ENCODE results near the gene RPEL1. TPM values are rescaled to one million over a fixed set of nuclear protein-coding genes. Genes with fewer than 3 reads are reported as not detected.
"Not testable (repeated sequence)": the region's sequence is repeated elsewhere in the genome, so short reads cannot be mapped to it uniquely, and the experiment has no call there.

Gene RPEL1
- total and polyA plus RNA-seq, 2 donors (not counting 1 experiment from before 2014, with no cell fraction given), result not detected

GRCh38 chr10:103207141-103207540, 38.5 kb upstream of the RPEL1 start:
- no peak for DNase-seq
- Histone ChIP-seq H3K4me3 (ENCODE audit: control extremely low read depth in 1 of 5, extremely low read depth in 1 of 5, insufficient read depth in 1 of 5, low read depth in 2 of 5, low read length in 4 of 5) (no peak overlapping the region), H4K20me1 (ENCODE audit: control insufficient read depth, insufficient read depth, low read length, poor library complexity, severe bottlenecking) (no peaks in the 10 kb centered on the region), H3K9me3 (ENCODE audit: control extremely low read depth in 1 of 3, control insufficient read depth in 2 of 3, insufficient read depth in 1 of 3, low read length in 2 of 3) (peaks cover 0 to 28% (median 0%) of the 10 kb centered on the region in 3 donors), H3K27ac (ENCODE audit: low read length in 2 of 2) (no peak overlapping the region), H2AFZ (ENCODE audit: insufficient read depth, low read depth, low read length, poor library complexity, severe bottlenecking) (no peak overlapping the region), H3K79me2 (ENCODE audit: control insufficient read depth, insufficient read depth, low read length) (no peaks in the 10 kb centered on the region), H3K4me1 (ENCODE audit: control insufficient read depth in 2 of 2, insufficient read depth in 2 of 2, low read length in 2 of 2) (no peaks in the 10 kb centered on the region), H3K27me3 (replicated peaks in 1 of 4; ENCODE audit: control extremely low read depth in 1 of 4, control insufficient read depth in 3 of 4, insufficient read depth in 4 of 4, low read length in 3 of 4) (no peaks in the 10 kb centered on the region), H3K4me2 (replicated peaks; ENCODE audit: low read depth, low read length, poor library complexity, severe bottlenecking) (no peak overlapping the region), H3K36me3 (replicated peaks in 1 of 2; ENCODE audit: control extremely low read depth in 1 of 2, control insufficient read depth in 1 of 2, extremely low read depth in 1 of 2, insufficient read depth in 2 of 2, low read length in 1 of 2) (no peaks in the 10 kb centered on the region), H3K9ac (ENCODE audit: low read length) (no peak overlapping the region)
- Mint-ChIP-seq H3K4me3 (no peak overlapping the region), H3K27ac (no peak overlapping the region), H3K27me3 (peaks cover 6% of the 10 kb centered on the region), H3K4me1 (no peaks in the 10 kb centered on the region), H3K9me3 (ENCODE audit: insufficient read depth) (no peaks in the 10 kb centered on the region)
- TF ChIP-seq EZH2 (IDR thresholded peaks at IDR 0.05; ENCODE audit: borderline replicate concordance, insufficient read depth, low read depth, low read length, poor library complexity, severe bottlenecking) (no peak), CTCF (IDR thresholded peaks at IDR 0.05) (no peak)
- no peak for ATAC-seq (ENCODE audit: low read depth)
- ChIA-PET CTCF (no interaction called here), POLR2A (no interaction called here)
- intact Hi-C loops (cut with micrococcal nuclease), result no loop called here
- WGBS (ENCODE audit: insufficient coverage), result no CpG with 5 or more reads among the region's 2 CpGs

DNA sequence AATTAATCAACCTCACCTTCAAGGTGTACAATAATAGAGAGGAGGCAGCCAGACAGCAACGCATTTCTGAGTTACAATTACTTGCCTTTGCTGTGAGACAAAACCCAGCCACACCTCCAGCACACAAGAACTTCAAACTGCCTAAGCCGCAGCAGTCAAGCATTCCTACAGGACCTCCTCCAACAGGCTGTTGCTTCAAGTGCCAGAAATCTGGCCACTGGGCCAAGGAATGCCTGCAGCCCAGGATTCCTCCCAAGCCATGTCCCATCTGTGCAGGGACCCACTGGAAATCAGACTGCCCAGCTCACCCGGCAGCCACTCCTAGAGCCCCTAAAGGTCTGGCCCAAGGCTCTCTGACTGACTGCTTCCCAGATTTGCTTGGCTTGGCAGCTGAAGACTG, 38.0 kb upstream of the RPEL1 start:
- CTCF ChIA-PET, result interaction anchor here (0.9 kb wide), 1 partner anchor 37 kb away, joined by 4 read pairs; no protein-coding TSS in a partner anchor
- H3K9me3 Mint-ChIP-seq (ENCODE audit: insufficient read depth); intact Hi-C loops (cut with micrococcal nuclease); H3K36me3 ChIP-seq (replicated peaks in 1 of 2; ENCODE audit: control extremely low read depth in 1 of 2, control insufficient read depth in 1 of 2, extremely low read depth in 1 of 2, insufficient read depth in 2 of 2, low read length in 1 of 2); ATAC-seq (ENCODE audit: low read depth); H3K27me3 ChIP-seq (replicated peaks in 1 of 4; ENCODE audit: control extremely low read depth in 1 of 4, control insufficient read depth in 3 of 4, insufficient read depth in 4 of 4, low read length in 3 of 4); DNase-seq; H4K20me1 ChIP-seq (ENCODE audit: control insufficient read depth, insufficient read depth, low read length, poor library complexity, severe bottlenecking); H3K4me2 ChIP-seq (replicated peaks; ENCODE audit: low read depth, low read length, poor library complexity, severe bottlenecking); H3K4me1 ChIP-seq (ENCODE audit: control insufficient read depth in 2 of 2, insufficient read depth in 2 of 2, low read length in 2 of 2); H3K4me3 ChIP-seq (ENCODE audit: control extremely low read depth in 1 of 5, extremely low read depth in 1 of 5, insufficient read depth in 1 of 5, low read depth in 2 of 5, low read length in 4 of 5); H3K4me1 Mint-ChIP-seq; H3K27ac Mint-ChIP-seq; H3K4me3 Mint-ChIP-seq; H3K27me3 Mint-ChIP-seq; POLR2A ChIA-PET; H3K79me2 ChIP-seq (ENCODE audit: control insufficient read depth, insufficient read depth, low read length); H3K27ac ChIP-seq (ENCODE audit: low read length in 2 of 2); H3K9ac ChIP-seq (ENCODE audit: low read length); H2AFZ ChIP-seq (ENCODE audit: insufficient read depth, low read depth, low read length, poor library complexity, severe bottlenecking): not testable (repeated sequence)
- peaks cover 0 to 28% (median 0%) of the 10 kb centered on the region in 3 donors for H3K9me3 ChIP-seq (ENCODE audit: control extremely low read depth in 1 of 3, control insufficient read depth in 2 of 3, insufficient read depth in 1 of 3, low read length in 2 of 3)
- 95% methylated on average over 3 of the region's 3 CpGs for WGBS (ENCODE audit: insufficient coverage)

DNA sequence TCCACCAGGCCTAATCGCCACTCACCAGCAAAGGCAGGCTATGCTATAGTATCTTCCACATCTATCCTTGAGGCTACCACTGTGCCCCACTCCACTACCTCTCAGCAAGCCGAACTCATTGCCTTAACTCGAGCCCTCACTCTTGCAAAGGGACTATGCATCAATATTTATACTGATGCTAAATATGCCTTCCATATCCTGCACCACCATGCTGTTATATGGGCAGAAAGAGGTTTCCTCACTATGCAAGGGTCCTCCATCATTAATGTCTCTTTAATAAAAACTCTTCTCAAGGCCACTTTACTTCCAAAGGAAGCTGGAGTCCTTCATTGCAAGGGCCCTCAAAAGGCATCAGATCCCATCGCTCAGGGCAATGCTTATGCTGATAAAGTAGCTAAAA, 35.4 kb upstream of the RPEL1 start:
- H3K36me3 ChIP-seq (replicated peaks in 1 of 2; ENCODE audit: control extremely low read depth in 1 of 2, control insufficient read depth in 1 of 2, extremely low read depth in 1 of 2, insufficient read depth in 2 of 2, low read length in 1 of 2); H3K27me3 ChIP-seq (replicated peaks in 1 of 4; ENCODE audit: control extremely low read depth in 1 of 4, control insufficient read depth in 3 of 4, insufficient read depth in 4 of 4, low read length in 3 of 4); intact Hi-C loops (cut with micrococcal nuclease); POLR2A ChIA-PET; H3K4me1 ChIP-seq (ENCODE audit: control insufficient read depth in 2 of 2, insufficient read depth in 2 of 2, low read length in 2 of 2); H3K27me3 Mint-ChIP-seq; H3K9ac ChIP-seq (ENCODE audit: low read length); H3K4me1 Mint-ChIP-seq; DNase-seq; H4K20me1 ChIP-seq (ENCODE audit: control insufficient read depth, insufficient read depth, low read length, poor library complexity, severe bottlenecking); H3K79me2 ChIP-seq (ENCODE audit: control insufficient read depth, insufficient read depth, low read length); H3K4me3 ChIP-seq (ENCODE audit: control extremely low read depth in 1 of 5, extremely low read depth in 1 of 5, insufficient read depth in 1 of 5, low read depth in 2 of 5, low read length in 4 of 5); ATAC-seq (ENCODE audit: low read depth); H3K9me3 Mint-ChIP-seq (ENCODE audit: insufficient read depth); H2AFZ ChIP-seq (ENCODE audit: insufficient read depth, low read depth, low read length, poor library complexity, severe bottlenecking); H3K27ac Mint-ChIP-seq; H3K4me2 ChIP-seq (replicated peaks; ENCODE audit: low read depth, low read length, poor library complexity, severe bottlenecking); H3K27ac ChIP-seq (ENCODE audit: low read length in 2 of 2); H3K4me3 Mint-ChIP-seq: not testable (repeated sequence)
- H3K9me3 ChIP-seq (ENCODE audit: control extremely low read depth in 1 of 3, control insufficient read depth in 2 of 3, insufficient read depth in 1 of 3, low read length in 2 of 3), result peaks cover 0 to 28% (median 0%) of the 10 kb centered on the region in 3 donors
- CTCF ChIA-PET, result interaction anchor here (0.6 kb wide), 1 partner anchor 23 kb away, joined by 3 read pairs; no protein-coding TSS in a partner anchor
- 95% methylated on average over 2 of the region's 4 CpGs for WGBS (ENCODE audit: insufficient coverage)
